ENCODE measurements around the gene GJB3.

GJB3 gene

GRCh38 chr1:34743775-34744174 is 37.2 kb upstream of the GJB3 start:
- DNase-seq (ENCODE audit: low read depth), result no peak
- H3K4me3 ChIP-seq (ENCODE audit: low read depth, low read length), result no peak overlapping the region
- TF ChIP-seq CTCF (IDR thresholded peaks at IDR 0.05; ENCODE audit: low read depth, low read length, missing control alignments), result no peak

DNA sequence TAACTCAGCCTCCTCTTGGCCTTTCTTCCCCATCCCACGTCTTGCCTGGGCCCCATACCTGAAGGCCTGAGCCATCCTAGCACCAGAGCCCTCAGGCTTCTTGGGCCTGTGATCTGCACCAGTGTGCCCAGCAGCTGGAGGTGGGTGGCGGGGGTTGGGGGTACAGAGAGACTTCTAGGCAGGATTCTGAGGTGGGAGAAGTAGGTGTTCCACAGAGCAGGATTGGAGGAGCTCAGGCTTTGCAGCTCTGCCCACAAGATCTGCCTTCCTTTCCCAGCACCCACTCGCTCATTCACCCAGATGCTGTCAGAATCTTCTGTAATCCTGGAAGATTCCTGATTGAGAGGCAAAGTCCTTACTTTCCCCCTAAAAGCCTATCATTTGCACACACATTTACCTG is 36.2 kb upstream of the GJB3 start:
- DNase-seq (ENCODE audit: low read depth), result no peak
- no peak for TF ChIP-seq CTCF (IDR thresholded peaks at IDR 0.05; ENCODE audit: low read depth, low read length, missing control alignments)
- no peak overlapping the region for H3K4me3 ChIP-seq (ENCODE audit: low read depth, low read length)

- no peak overlapping the region for H3K4me3 ChIP-seq (ENCODE audit: low read depth, low read length)
- no peak for TF ChIP-seq CTCF (IDR thresholded peaks at IDR 0.05; ENCODE audit: low read depth, low read length, missing control alignments)
- no peak for DNase-seq (ENCODE audit: low read depth)
Measured at GRCh38 chr1:34745666-34746065, 35.3 kb upstream of the GJB3 start.

GRCh38 chr1:34746101-34746500 is 34.9 kb upstream of the GJB3 start:
- no peak overlapping the region for H3K4me3 ChIP-seq (ENCODE audit: low read depth, low read length)
- TF ChIP-seq CTCF (IDR thresholded peaks at IDR 0.05; ENCODE audit: low read depth, low read length, missing control alignments), result no peak
- no peak for DNase-seq (ENCODE audit: low read depth)

GRCh38 chr1:34746785-34747637 is 34.0 kb upstream of the GJB3 start:
- H3K4me3 ChIP-seq (ENCODE audit: low read depth, low read length), result no peak overlapping the region
- TF ChIP-seq CTCF (IDR thresholded peaks at IDR 0.05; ENCODE audit: low read depth, low read length, missing control alignments), result no peak
- no peak for DNase-seq (ENCODE audit: low read depth)

GRCh38 chr1:34747638-34747941 is 33.4 kb upstream of the GJB3 start:
- TF ChIP-seq CTCF (IDR thresholded peaks at IDR 0.05; ENCODE audit: low read depth, low read length, missing control alignments), result no peak
- no peak for DNase-seq (ENCODE audit: low read depth)
- H3K4me3 ChIP-seq (ENCODE audit: low read depth, low read length), result no peak overlapping the region

GRCh38 chr1:34749992-34750391 is 31.0 kb upstream of the GJB3 start:
- no peak for TF ChIP-seq CTCF (IDR thresholded peaks at IDR 0.05; ENCODE audit: low read depth, low read length, missing control alignments)
- H3K4me3 ChIP-seq (ENCODE audit: low read depth, low read length), result no peak overlapping the region
- no peak for DNase-seq (ENCODE audit: low read depth)
